ENCODE measurements around the gene TRIM41.
A peak's percentile ranks its signal among the peaks of the same experiment; 100 is the strongest.

TRIM41 gene

DNA sequence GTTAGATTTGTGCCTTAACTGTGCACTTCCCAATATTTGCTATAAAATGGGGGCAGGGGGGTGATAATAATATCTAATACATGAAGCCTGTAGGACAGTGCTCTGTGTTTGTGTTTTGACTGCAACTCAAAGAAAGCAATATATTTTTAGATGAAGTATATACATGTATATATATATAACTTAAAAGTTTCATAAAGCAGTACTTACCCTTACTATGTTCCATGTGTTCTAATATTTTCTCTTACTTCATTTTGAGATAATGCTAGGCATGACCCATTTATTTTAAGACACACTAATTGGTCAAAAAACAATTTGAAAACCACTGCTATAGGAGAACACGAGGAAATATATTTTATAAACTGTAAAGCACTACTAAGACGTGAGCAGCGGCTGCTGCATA is 35.5 kb downstream of the TRIM41 start:
- H2BK12ac ChIP-seq (ENCODE audit: low read length in 2 of 2): no peak overlapping the region
- H3K4me2 ChIP-seq (ENCODE audit: low read length, poor library complexity, severe bottlenecking): peak overlapping the region; percentile 44
- H3K23ac ChIP-seq (ENCODE audit: low read length in 2 of 2): no peak overlapping the region
- no peak overlapping the region for H3K4ac ChIP-seq (ENCODE audit: low read depth in 1 of 2, low read length in 2 of 2)
- H4K91ac ChIP-seq (ENCODE audit: low read length): no peak overlapping the region
- 83% methylated on average over 3 of the region's 3 CpGs for WGBS
- H3K4me3 ChIP-seq (ENCODE audit: insufficient read depth in 1 of 2, low read depth in 1 of 2, low read length in 2 of 2): peak overlapping the region in 1 of 2 experiments; percentile 98
- H3K4me1 ChIP-seq (ENCODE audit: control insufficient read depth, insufficient read depth, low read depth, low read length): peaks cover 4% of the 10 kb centered on the region
- H3K79me1 ChIP-seq (replicated peaks; ENCODE audit: low read length, poor library complexity, severe bottlenecking): peaks cover 8% of the 10 kb centered on the region
- no peak overlapping the region for H2BK15ac ChIP-seq (ENCODE audit: low read depth, poor library complexity, severe bottlenecking)
- no peaks in the 10 kb centered on the region for H3K9me3 ChIP-seq (ENCODE audit: control insufficient read depth, low read length)
- H3K36me3 ChIP-seq (ENCODE audit: control insufficient read depth in 1 of 2, insufficient read depth in 2 of 2, low read depth in 1 of 2, low read length in 2 of 2): peaks cover 10 to 40% of the 10 kb centered on the region in 2 experiments
- H3K9ac ChIP-seq (ENCODE audit: low read length): peak overlapping the region; percentile 99
- H2AFZ ChIP-seq (ENCODE audit: low read depth, low read length): no peak overlapping the region
- no peak for DNase-seq
- H3K27me3 ChIP-seq (ENCODE audit: control insufficient read depth in 1 of 2, insufficient read depth in 1 of 2, low read length in 2 of 2): no peaks in the 10 kb centered on the region
- H3K27ac ChIP-seq (ENCODE audit: low read length, poor library complexity, severe bottlenecking): no peak overlapping the region
- H3K18ac ChIP-seq (ENCODE audit: low read depth in 1 of 2, low read length in 2 of 2): no peak overlapping the region
- H4K8ac ChIP-seq (ENCODE audit: low read length): no peak overlapping the region
- no peak overlapping the region for H2BK5ac ChIP-seq (ENCODE audit: low read depth, low read length, poor library complexity, severe bottlenecking)
- no peak overlapping the region for H3K14ac ChIP-seq (ENCODE audit: low read length in 2 of 2)
- no peak overlapping the region for H2BK120ac ChIP-seq (ENCODE audit: low read depth, low read length)
- no peak overlapping the region for H2AK5ac ChIP-seq (ENCODE audit: low read length, severe bottlenecking)

- Histone ChIP-seq H3K4me2 (ENCODE audit: low read length, poor library complexity, severe bottlenecking) (peak overlapping the region; percentile 80), H3K18ac (ENCODE audit: low read depth in 1 of 2, low read length in 2 of 2) (no peak overlapping the region), H4K91ac (ENCODE audit: low read length) (no peak overlapping the region), H3K79me1 (replicated peaks; ENCODE audit: low read length, poor library complexity, severe bottlenecking) (peaks cover 8% of the 10 kb centered on the region), H3K27ac (ENCODE audit: low read length, poor library complexity, severe bottlenecking) (no peak overlapping the region), H2AFZ (ENCODE audit: low read depth, low read length) (no peak overlapping the region), H3K36me3 (ENCODE audit: control insufficient read depth in 1 of 2, insufficient read depth in 2 of 2, low read depth in 1 of 2, low read length in 2 of 2) (peaks cover 6 to 42% of the 10 kb centered on the region in 2 experiments), H3K9me3 (ENCODE audit: control insufficient read depth, low read length) (no peaks in the 10 kb centered on the region), H3K14ac (ENCODE audit: low read length in 2 of 2) (no peak overlapping the region), H2BK12ac (ENCODE audit: low read length in 2 of 2) (no peak overlapping the region), H3K4ac (ENCODE audit: low read depth in 1 of 2, low read length in 2 of 2) (no peak overlapping the region), H4K8ac (ENCODE audit: low read length) (no peak overlapping the region), H3K9ac (ENCODE audit: low read length) (peak overlapping the region; percentile 99), H3K23ac (ENCODE audit: low read length in 2 of 2) (no peak overlapping the region), H3K4me3 (ENCODE audit: insufficient read depth in 1 of 2, low read depth in 1 of 2, low read length in 2 of 2) (peak overlapping the region in 1 of 2 experiments; percentile 98), H3K27me3 (ENCODE audit: control insufficient read depth in 1 of 2, insufficient read depth in 1 of 2, low read length in 2 of 2) (no peaks in the 10 kb centered on the region), H2BK5ac (ENCODE audit: low read depth, low read length, poor library complexity, severe bottlenecking) (no peak overlapping the region), H2AK5ac (ENCODE audit: low read length, severe bottlenecking) (no peak overlapping the region), H2BK15ac (ENCODE audit: low read depth, poor library complexity, severe bottlenecking) (no peak overlapping the region), H2BK120ac (ENCODE audit: low read depth, low read length) (no peak overlapping the region), H3K4me1 (ENCODE audit: control insufficient read depth, insufficient read depth, low read depth, low read length) (peaks cover 3% of the 10 kb centered on the region)
- 54% methylated on average over 1 of the region's 2 CpGs for WGBS
- DNase-seq: no peak
Observed at GRCh38 chr5:181259283-181259682, 36.2 kb downstream of the TRIM41 start.

- Histone ChIP-seq H3K79me1 (replicated peaks; ENCODE audit: low read length, poor library complexity, severe bottlenecking) (peaks cover 11% of the 10 kb centered on the region), H2BK120ac (ENCODE audit: low read depth, low read length) (no peak overlapping the region), H2AFZ (ENCODE audit: low read depth, low read length) (peak overlapping the region; percentile 98), H3K14ac (ENCODE audit: low read length in 2 of 2) (peak overlapping the region in 1 of 2 experiments; percentile 81), H4K8ac (ENCODE audit: low read length) (peak overlapping the region; percentile 71), H2BK5ac (ENCODE audit: low read depth, low read length, poor library complexity, severe bottlenecking) (no peak overlapping the region), H2BK15ac (ENCODE audit: low read depth, poor library complexity, severe bottlenecking) (no peak overlapping the region), H2AK5ac (ENCODE audit: low read length, severe bottlenecking) (no peak overlapping the region), H3K36me3 (ENCODE audit: control insufficient read depth in 1 of 2, insufficient read depth in 2 of 2, low read depth in 1 of 2, low read length in 2 of 2) (peaks cover 7 to 35% of the 10 kb centered on the region in 2 experiments), H3K4me1 (ENCODE audit: control insufficient read depth, insufficient read depth, low read depth, low read length) (peaks cover 3% of the 10 kb centered on the region), H3K4me2 (ENCODE audit: low read length, poor library complexity, severe bottlenecking) (peak overlapping the region; percentile 80), H3K18ac (ENCODE audit: low read depth in 1 of 2, low read length in 2 of 2) (peak overlapping the region in 1 of 2 experiments; percentile 77), H3K9ac (ENCODE audit: low read length) (peak overlapping the region; percentile 99), H4K91ac (ENCODE audit: low read length) (peak overlapping the region; percentile 23), H2BK12ac (ENCODE audit: low read length in 2 of 2) (no peak overlapping the region), H3K4ac (ENCODE audit: low read depth in 1 of 2, low read length in 2 of 2) (peak overlapping the region; percentile 20 to 83), H3K4me3 (ENCODE audit: insufficient read depth in 1 of 2, low read depth in 1 of 2, low read length in 2 of 2) (peak overlapping the region; percentile 74 to 98), H3K23ac (ENCODE audit: low read length in 2 of 2) (peak overlapping the region in 1 of 2 experiments; percentile 62), H3K9me3 (ENCODE audit: control insufficient read depth, low read length) (no peaks in the 10 kb centered on the region), H3K27ac (ENCODE audit: low read length, poor library complexity, severe bottlenecking) (no peak overlapping the region), H3K27me3 (ENCODE audit: control insufficient read depth in 1 of 2, insufficient read depth in 1 of 2, low read length in 2 of 2) (no peaks in the 10 kb centered on the region)
- WGBS: 10% methylated on average over 26 of the region's 26 CpGs
- no peak for DNase-seq
Observed at GRCh38 chr5:181259974-181260719, 37.1 kb downstream of the TRIM41 start.

GRCh38 chr5:181260720-181261319 is 37.7 kb downstream of the TRIM41 start, which contains the start of gene TRIM52:
TSS of gene TRIM52 (minus strand) at chr5:181261143. CDS start at chr5:181260813, 330 bp downstream.
- peak; percentile 93 for DNase-seq
- no peaks in the 10 kb centered on the region for H3K9me3 ChIP-seq (ENCODE audit: control insufficient read depth, low read length)
- peak within 1 kb of the TSS; percentile 93 to 99 for H3K18ac ChIP-seq (ENCODE audit: low read depth in 1 of 2, low read length in 2 of 2)
- H2AFZ ChIP-seq (ENCODE audit: low read depth, low read length): peak within 1 kb of the TSS; percentile 98
- H3K23ac ChIP-seq (ENCODE audit: low read length in 2 of 2): peak within 1 kb of the TSS in 1 of 2 experiments; percentile 62
- H3K79me1 ChIP-seq (replicated peaks; ENCODE audit: low read length, poor library complexity, severe bottlenecking): peaks cover 16% of the 10 kb centered on the region
- H3K4me3 ChIP-seq (ENCODE audit: insufficient read depth in 1 of 2, low read depth in 1 of 2, low read length in 2 of 2): peak within 1 kb of the TSS; percentile 74 to 98
- peaks cover 14 to 29% of the 10 kb centered on the region in 2 experiments for H3K36me3 ChIP-seq (ENCODE audit: control insufficient read depth in 1 of 2, insufficient read depth in 2 of 2, low read depth in 1 of 2, low read length in 2 of 2)
- peak within 1 kb of the TSS; percentile 76 for H2AK5ac ChIP-seq (ENCODE audit: low read length, severe bottlenecking)
- H3K9ac ChIP-seq (ENCODE audit: low read length): peak within 1 kb of the TSS; percentile 99
- H3K27ac ChIP-seq (ENCODE audit: low read length, poor library complexity, severe bottlenecking): peak within 1 kb of the TSS; percentile 94
- no peaks in the 10 kb centered on the region for H3K27me3 ChIP-seq (ENCODE audit: control insufficient read depth in 1 of 2, insufficient read depth in 1 of 2, low read length in 2 of 2)
- H3K4me2 ChIP-seq (ENCODE audit: low read length, poor library complexity, severe bottlenecking): peak within 1 kb of the TSS; percentile 80
- H3K4me1 ChIP-seq (ENCODE audit: control insufficient read depth, insufficient read depth, low read depth, low read length): peaks cover 5% of the 10 kb centered on the region
- WGBS: under 1% methylated on average over 36 of the region's 43 CpGs
- H4K8ac ChIP-seq (ENCODE audit: low read length): peak within 1 kb of the TSS; percentile 99
- peak within 1 kb of the TSS; percentile 64 to 88 for H3K14ac ChIP-seq (ENCODE audit: low read length in 2 of 2)
- peak within 1 kb of the TSS; percentile 87 to 99 for H3K4ac ChIP-seq (ENCODE audit: low read depth in 1 of 2, low read length in 2 of 2)
- H4K91ac ChIP-seq (ENCODE audit: low read length): peak within 1 kb of the TSS; percentile 97
- H2BK15ac ChIP-seq (ENCODE audit: low read depth, poor library complexity, severe bottlenecking): peak within 1 kb of the TSS; percentile 95
- peak within 1 kb of the TSS; percentile 95 for H2BK5ac ChIP-seq (ENCODE audit: low read depth, low read length, poor library complexity, severe bottlenecking)
- peak within 1 kb of the TSS; percentile 86 for H2BK120ac ChIP-seq (ENCODE audit: low read depth, low read length)
- no peak within 1 kb of the TSS for H2BK12ac ChIP-seq (ENCODE audit: low read length in 2 of 2)
